CMK (cell line): Measurements from ENCODE around the gene ANKRD11.
"Not testable (repeated sequence)": the region's sequence is repeated elsewhere in the genome, so short reads cannot be mapped to it uniquely, and the experiment has no call there.

Experiments used
- DNase-seq: peaks from one replicate; pipeline ENCODE4 v3.0.0-alpha.2; 2010; ENCODE audit warnings: low read depth

Gene ANKRD11

DNA sequence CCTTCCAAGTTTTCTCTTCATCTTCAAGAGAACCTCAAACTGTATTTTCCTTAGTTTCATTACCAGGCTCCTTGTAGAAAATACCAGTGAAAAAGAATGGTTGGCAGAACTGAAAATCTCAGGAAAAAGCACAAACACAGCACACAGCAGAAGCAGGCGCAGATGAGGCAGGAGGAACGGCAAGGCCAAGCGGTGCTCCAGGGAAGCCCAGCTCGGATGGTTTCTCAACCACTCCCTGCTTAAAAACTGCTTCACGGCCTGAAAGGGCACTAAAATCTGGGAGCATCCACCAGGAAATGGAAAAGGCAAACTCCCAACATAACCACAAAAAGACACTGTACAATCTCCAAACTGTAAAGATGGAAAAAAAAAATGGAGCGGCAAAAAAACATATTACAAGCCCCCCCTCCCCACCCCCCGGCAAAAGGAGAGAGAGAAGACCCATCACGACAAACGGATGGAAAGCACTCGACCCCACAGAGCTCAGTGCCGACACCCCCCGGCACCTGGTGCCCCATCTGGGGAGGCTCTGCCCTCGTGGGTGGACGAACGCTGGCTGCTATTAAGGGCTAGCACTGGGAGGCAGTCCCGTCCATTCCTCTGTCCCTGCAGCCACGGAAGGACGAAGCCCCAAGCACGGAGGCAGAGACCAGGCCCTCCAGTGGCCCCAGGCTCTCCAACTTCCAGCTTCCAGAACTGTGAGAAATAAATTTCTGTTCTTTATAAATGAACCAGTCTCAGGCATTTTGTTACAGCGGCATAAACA, 145.3 kb downstream of the ANKRD11 start:
- DNase-seq = no peak

DNA sequence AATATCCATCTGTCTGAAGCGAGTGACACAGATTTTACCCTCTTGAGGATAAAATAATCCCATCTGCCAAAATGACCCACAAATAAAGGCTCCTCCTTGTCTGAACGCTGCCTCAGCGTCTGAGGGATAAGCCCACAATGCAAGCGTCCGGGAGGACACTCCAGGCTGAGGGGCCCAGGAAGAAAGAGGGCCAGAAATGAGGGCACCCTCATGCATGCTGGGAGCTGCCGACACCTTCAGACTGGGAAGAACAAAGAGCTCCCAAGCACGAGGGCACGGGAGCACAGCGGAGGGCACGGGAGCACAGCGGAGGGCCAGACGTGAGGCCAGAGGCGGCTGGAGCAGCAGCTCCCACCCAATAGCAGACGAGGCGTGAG, 145.9 kb downstream of the ANKRD11 start:
- DNase-seq = no peak

DNA sequence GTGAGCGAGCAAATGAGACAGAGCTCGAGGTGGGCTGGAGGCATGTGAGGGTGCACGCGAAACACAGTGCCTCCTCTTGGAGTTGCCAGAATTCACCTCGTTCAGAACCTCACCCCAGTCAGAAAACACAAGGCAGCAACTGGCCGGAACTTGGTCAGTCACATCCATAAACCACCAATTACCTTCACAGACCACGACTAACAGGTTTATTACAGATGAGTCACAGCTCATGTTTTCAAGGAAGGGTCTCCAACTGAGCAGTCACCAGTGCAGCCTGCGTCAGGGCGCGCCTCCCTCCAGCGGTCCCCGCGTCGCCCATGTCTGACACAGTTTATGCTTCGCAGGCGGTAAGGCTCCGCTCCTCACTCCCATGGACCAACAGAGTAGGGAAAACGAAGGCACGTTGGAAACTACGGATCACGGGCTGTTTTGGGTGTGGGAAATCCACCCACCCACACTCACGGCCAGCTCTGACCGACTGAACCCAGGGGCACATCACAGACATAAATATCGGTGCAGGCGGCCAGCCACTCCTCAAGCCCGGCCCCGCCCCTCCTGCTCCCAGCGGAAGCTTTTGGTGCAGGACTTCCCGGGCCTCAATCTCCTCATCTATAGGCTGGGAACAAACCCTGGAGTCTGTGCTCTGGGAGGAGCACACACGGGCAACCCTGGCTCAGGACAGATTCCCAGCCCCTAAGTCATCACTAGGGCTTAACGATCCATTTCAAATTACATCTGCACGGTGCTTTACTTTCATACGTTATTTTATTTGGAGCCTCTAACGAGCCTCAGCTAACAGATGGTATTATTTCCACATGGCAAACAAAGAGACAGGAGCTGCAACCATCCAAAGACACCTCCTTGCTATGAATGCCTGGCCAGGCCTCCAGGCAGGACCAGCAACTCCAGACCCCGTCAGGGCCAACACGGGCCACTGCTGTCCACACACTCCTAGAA, 146.6 kb downstream of the ANKRD11 start:
- DNase-seq = no peak

DNA sequence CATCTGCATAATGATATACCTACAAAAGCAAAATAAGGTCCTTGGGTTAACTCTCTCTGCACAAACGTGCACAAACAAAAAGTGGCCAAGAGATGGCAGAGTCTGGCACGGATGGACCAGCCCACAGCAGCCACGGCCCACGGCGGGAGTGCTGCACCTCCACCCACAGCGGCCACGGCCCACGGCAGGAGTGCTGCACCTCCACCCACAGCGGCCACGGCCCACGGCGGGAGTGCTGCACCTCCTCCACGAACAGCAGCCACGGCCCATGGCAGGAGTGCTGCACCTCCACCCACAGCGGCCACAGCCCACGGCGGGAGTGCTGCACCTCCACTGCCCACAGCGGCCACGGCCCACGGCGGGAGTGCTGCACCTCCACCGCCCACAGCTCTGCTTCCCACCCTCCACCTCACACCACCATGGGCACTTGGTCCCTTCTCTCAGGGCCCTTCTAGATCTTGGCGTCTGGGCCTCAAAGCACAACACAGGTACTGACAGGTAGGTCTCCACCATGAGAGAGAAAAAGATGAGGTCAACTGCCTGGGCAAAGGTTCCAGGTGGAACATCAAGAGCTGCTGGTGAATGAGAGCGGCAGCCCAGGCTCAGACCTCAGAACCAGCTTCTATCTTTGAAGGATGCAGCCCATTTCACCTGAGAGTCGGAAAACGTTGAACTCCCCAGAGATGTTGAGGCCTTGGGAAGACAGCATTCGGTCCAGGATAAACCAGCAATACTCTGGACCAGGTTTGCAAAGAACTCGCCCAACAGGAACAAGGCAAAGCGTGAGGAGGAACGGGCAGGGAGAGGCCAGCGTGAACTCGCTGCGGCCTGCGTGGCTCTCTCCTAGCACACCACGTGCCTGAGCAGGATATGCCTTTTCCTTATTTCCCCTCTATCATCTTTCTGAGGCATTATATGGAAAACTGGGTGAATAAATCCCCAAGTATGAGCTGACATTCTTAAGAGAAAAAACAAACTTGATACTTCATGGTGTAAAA, 148.4 kb downstream of the ANKRD11 start:
- no peak for DNase-seq

DNA sequence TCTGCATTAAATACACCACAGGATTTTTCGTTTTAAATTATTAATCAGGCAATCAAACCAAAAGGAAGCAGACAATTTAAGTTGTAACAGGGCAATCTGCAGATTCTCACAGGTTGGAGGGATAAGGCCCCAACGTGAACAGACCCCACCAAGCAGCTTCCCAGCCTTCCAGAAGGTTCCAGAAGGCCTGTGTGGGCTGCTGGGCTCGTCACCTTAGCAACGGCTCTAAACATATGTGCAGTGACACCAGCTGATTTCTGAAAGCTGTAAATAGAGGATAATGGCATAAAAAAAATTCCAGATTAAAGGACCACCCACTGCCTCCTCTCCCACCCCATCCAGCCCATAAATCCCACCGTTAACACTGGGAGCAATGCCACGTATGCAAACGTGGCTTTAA, 149.1 kb downstream of the ANKRD11 start:
- no peak for DNase-seq

DNA sequence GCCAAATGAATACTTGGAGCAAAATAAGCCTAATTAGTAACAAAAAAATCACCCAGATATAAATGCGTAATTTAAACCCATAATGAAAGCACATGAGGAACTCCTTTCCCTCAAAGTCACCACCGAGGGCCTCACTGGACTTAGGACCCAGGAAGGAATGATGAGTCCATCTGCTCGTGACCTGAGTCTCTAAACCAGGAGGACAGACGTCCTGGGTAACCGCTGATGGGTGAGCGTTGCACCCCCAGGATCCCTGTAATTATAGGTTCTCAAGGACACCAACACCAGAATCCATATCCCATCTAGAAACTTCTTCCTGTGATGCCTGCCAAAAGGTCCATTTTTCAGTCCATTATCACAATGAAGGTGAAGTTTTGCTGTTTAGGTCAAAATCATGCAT, 151.5 kb downstream of the ANKRD11 start:
- DNase-seq = no peak

DNA sequence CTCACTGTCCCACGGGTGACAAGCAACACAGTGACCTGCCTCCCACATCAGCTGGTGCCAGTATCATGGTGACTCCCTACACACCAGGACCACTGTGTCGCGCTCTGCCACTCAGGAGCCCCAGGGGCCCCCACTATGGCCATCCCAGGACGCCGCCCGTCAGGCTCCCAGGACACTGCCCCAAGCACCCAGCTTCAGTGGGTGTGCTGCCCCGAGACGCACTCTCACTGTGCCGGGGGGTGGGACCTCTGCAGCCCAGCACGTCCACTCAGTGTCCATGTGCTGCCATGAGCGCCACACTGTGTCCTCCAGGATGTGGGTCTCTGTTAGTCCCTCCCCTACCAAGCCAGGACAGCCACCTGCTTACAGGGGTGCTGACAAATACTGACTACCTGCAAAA, 152.4 kb downstream of the ANKRD11 start:
- no peak for DNase-seq

DNA sequence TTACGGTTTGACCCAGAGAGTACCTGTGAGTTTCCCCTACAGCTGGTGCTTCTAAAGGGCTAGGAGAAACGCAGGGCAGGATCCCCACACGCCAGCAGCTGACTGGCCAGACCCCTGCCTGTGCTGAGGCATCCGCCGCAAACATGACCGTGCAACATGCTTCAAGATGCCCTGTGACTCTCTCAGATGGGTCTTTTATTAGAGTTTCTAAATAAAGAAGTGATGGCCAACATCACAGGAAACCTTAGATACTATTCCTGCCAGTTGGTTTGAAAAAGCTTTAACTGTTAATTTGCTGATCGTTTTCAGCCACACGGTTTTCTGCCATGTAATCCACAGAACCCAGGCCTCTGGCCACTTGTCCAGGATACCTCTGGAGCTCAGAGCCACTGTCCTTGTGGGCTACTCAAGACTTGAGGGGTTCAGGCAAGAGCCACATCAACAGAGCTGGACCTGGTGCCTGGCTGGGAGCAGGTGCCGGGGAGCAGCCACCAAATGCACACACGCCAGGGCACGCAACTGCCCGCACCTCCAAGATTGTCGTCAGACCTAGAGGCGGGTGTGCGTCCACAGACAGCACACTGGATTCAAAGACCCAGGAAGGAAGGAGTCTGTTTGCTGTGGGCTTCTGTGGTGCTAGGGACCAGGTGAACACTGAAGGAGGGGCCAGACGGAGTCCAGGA, 154.4 kb downstream of the ANKRD11 start:
- no peak for DNase-seq

DNA sequence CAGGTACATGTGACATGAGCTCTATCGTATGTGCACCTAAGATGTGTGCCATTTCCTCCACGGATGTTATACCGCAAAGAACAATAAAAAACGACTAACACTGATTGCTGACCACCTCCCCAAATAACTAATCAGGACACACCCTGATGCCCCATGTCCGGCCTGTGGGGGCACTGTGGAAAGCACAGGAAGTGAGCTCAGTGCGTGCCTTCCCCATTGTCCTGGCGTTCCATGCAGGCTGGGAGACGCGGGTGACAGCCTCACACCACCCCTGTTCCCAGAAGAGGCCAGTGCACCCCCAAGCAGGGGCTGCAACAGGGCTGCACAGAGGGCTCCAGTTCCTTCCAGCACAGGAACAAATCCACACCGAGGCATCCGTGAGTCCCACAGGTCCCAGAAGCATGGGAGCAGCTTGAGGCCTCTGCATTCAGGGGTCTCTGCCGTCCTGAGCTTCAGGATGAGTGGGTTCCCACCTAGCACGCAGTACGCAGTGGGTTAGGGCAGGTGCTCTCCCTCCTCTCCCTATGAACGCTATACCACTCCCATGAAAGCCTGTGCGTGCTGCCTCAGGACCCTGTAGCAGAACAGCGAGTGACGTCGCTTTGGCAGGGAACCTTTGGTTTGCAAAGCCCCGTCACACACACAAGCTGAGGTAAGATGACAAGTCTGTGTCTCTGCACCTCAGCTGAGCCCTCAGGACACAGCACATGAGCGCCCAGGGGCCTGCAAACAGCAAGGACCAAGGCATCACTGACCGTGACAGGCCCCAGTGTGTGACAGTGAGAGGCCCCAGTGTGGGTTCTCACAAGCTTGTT, 155.2 kb downstream of the ANKRD11 start:
- DNase-seq = no peak

DNA sequence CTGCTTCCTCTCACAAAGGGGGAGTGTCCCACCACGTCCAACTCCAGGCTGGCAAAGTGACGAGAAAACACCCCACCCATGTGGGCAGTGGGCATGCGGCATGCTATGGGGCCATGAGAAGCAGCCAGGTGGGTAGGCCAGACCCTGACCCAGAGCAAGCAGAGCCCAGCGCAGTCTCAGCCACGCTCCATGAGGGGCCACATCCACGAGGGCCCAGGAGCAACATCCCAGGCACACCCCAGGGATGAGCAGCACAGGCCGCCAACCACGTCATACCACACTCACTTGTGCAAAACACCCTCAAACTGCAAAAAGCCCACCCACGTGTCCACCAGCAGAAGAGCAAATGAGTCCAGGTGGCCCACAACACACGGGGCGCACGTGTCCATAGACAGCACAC, 155.9 kb downstream of the ANKRD11 start:
- no peak for DNase-seq

DNA sequence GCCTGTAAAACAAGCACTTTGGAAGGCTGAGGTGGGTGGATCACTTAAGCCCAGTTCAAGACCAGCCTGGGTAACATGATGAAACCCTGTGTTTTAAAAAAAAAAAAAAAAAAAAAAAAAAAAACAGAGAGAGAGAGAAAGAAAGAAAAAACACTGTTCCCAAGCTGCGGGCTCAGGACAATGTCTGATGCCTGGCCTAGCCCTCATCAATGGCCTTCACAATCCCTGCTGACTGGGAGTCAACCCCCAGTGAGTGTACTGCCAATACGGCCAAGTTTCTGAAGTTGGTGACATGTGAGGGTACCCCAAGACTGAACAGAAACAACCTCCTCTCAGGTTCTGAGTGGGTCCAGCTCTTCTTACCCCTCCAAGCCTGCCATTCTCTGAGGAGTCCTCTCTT, 156.3 kb downstream of the ANKRD11 start:
- DNase-seq = no peak

DNA sequence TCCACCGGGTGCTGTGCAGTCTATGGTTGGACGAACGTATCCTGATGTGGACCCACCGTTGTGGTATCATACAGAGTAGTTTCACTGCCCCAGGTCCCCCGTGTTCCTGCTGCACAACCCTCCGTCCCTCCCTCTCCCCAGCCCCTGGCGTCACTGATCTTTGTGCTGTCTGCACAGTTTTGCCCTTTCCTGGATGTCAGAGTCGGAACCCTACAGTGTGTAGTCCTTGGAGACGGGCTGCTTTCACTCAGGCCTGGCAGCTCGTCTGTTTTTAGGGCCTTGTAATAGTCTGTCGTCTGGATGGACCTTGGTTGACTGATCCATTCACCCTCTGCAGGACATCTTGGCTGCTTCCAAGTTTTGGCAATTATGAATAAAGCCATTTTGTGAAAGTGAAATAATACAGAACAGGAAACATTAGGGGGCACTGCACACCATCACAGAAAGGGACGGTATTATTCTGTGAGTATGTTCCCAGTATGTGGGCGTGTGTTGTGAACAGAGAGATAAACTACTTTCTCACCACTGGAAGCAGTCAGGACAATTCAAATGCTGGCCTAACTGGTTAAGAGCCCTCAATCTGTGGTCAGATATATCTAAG, 156.9 kb downstream of the ANKRD11 start:
- DNase-seq = not testable (repeated sequence)

DNA sequence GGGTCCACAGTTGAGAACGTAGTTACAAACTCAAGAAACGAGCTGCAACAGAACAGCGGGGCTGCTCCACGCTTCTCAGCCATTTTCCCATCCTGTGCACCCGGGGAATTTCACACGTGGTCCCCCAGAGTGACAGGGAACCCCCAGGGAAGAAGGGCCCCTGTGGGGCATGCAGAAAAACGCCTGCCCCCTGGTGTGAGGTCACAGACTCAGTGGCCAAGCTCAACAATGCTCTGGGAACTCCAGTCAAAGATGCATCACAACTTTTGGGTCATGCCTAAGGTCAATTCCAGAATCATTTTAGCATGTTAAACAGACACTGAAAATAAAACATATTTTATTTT, 157.5 kb downstream of the ANKRD11 start:
- DNase-seq = no peak

DNA sequence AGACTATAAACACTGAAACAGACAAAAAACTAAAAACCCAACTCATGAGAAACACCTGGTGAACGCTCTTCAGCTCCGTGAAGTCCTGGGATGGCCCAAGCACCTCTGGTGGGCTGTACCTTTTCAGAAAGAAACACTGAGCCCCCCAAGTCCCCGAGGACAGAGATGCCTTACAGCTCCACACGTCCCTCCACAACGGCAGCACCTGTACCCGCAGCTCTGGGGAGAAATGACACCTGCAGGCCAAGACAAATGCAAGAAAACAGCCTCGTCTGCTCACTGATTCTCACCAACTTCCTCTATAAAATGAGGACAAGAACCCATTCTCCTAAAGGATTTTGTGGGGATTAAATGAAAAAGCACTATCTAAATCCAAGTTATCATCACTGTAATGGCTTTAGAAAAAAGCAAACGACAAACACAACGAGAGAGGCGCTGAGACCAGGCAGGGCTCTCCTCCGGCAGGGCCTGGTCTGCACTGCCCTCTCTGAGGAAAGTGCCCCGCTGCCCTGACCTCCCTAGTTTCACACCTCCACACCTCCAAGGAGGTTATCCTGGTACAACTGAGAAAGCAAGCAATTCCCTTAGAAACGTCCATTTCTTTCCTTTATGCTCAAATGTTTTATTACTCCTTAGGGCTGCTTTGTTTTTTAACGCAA, 158.0 kb downstream of the ANKRD11 start:
- no peak for DNase-seq

DNA sequence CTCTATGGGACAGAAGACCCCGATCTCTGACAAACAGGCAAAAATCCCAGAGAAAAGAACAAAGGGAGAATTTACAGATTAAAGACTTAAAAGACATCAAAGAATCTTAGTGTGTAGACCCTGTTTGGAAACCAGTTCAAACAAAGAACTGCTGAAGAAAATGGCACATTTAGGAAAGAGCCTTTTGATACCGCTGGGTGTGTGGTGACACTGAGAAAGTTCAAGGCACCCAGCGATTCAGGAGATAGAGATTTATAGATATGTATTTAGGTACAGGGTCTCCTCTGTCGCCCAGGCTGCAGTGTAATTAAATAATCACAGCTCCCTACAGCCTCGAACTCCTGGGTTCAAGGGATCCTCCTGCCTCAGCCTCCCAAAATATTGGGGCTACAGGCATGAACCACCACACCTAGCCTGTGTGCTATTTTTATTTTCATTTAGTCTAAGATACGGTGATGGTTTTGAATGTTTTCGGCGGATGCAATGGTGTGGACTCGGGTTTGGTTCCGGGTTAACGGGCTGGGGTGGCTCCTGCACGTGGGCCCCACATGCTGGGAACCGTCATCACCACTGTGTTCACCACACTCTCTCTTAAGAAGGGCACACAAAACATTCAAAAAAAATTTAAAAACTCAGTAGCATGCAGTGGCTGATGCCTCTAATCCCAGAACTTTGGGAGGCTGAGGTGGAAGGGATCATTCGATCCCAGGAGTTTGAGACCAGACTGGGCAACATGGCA, 158.8 kb downstream of the ANKRD11 start:
- no peak for DNase-seq

DNA sequence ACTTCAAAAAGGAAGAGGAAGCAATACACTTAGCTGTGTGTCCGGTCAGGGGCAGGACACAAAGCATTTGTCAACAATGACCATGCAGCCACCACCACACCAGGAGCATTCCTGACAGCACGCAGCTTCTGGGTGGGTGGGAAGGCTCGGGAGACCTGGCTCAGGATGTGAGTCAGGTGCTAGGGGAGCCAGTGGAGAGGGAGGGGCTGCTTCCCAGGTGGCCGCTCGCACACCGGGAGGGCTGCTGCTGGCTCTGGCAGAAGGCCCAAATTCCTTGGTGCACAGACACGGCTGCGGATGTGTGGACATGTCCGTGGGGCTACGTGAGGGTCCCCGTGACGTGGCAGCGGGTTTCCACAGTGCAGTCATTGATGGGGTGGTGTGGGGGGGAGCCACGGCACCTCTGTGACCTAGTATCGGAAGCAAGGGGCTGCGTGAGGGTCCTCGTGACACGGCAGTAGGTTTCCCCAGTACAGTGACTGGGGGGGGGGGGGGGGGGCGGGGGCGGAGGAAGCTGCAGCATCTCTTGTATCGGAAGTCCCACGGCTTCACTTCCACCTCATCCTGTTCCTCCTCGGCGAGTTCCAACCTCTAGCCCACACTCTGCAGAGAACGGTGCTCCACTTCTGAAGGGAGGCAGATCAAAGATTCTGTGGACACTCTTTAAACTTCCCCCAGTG, 160.0 kb downstream of the ANKRD11 start:
- DNase-seq = no peak

DNA sequence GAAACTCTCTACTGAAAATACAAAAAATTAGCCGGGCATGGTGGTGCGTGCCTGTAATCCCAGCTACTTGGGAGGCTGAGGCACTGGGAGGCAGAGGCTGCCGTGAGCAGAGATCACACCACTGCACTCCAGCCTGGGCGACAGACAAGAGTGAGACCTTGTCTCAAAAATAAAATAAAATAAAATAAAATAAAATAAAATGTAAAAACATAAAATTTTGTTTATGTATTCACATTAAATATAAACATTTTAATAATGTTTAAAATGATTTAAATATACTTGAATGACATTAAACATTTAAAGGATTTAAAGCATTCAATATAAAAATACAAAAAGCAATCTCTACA, 160.6 kb downstream of the ANKRD11 start:
- DNase-seq = not testable (repeated sequence)
